ENCODE results near the gene PRKG1.
"Not testable (repeated sequence)": the region's sequence is repeated elsewhere in the genome, so short reads cannot be mapped to it uniquely, and the experiment has no call there.

The PRKG1 gene

GRCh38 chr10:52031771-52032170 is 957.5 kb downstream of the PRKG1 start:
- H4K5ac ChIP-seq (ENCODE audit: low read length): no peak overlapping the region
- no peaks in the 10 kb centered on the region for H3K79me1 ChIP-seq (ENCODE audit: low read length)
- no peak overlapping the region for H2BK5ac ChIP-seq (ENCODE audit: low read length)
- H3K27me3 ChIP-seq (ENCODE audit: insufficient read depth, low read length, poor library complexity): no peaks in the 10 kb centered on the region
- no peak overlapping the region for H4K8ac ChIP-seq (ENCODE audit: low read depth, low read length)
- H3K23ac ChIP-seq (ENCODE audit: low read length): no peak overlapping the region
- no peak for DNase-seq
- H3K4me3 ChIP-seq (ENCODE audit: low read length): no peak overlapping the region
- H3K56ac ChIP-seq (ENCODE audit: low read length): no peak overlapping the region
- H2BK15ac ChIP-seq (replicated peaks; ENCODE audit: low read depth): no peak overlapping the region
- H3K4ac ChIP-seq (ENCODE audit: low read depth, low read length): no peak overlapping the region
- H3K36me3 ChIP-seq (ENCODE audit: control insufficient read depth, insufficient read depth, low read length): no peaks in the 10 kb centered on the region
- H3K4me1 ChIP-seq (ENCODE audit: control insufficient read depth, low read depth, low read length): peaks cover 2% of the 10 kb centered on the region
- H3K4me2 ChIP-seq (ENCODE audit: low read length): no peak overlapping the region
- no peak overlapping the region for H2BK120ac ChIP-seq (ENCODE audit: low read depth, low read length)
- H3K27ac ChIP-seq (ENCODE audit: low read depth, low read length): no peak overlapping the region
- no peak overlapping the region for H3K9ac ChIP-seq (ENCODE audit: low read length)
- no peak overlapping the region for H3K18ac ChIP-seq (ENCODE audit: low read length)
- H3K79me2 ChIP-seq (ENCODE audit: control insufficient read depth, insufficient read depth, low read length): no peaks in the 10 kb centered on the region
- H2AK5ac ChIP-seq (ENCODE audit: low read length): no peak overlapping the region

GRCh38 chr10:52032681-52033629 is 958.7 kb downstream of the PRKG1 start:
- Histone ChIP-seq H2BK5ac (ENCODE audit: low read length) (no peak overlapping the region), H3K36me3 (ENCODE audit: control insufficient read depth, insufficient read depth, low read length) (no peaks in the 10 kb centered on the region), H3K79me2 (ENCODE audit: control insufficient read depth, insufficient read depth, low read length) (peaks cover 1% of the 10 kb centered on the region), H2BK15ac (replicated peaks; ENCODE audit: low read depth) (no peak overlapping the region), H4K5ac (ENCODE audit: low read length) (no peak overlapping the region), H2AK5ac (ENCODE audit: low read length) (no peak overlapping the region), H3K4me1 (ENCODE audit: control insufficient read depth, low read depth, low read length) (peaks cover 2% of the 10 kb centered on the region), H2BK120ac (ENCODE audit: low read depth, low read length) (no peak overlapping the region), H3K9ac (ENCODE audit: low read length) (no peak overlapping the region), H3K4me2 (ENCODE audit: low read length) (no peak overlapping the region), H3K27me3 (ENCODE audit: insufficient read depth, low read length, poor library complexity) (no peaks in the 10 kb centered on the region), H3K4ac (ENCODE audit: low read depth, low read length) (no peak overlapping the region), H3K23ac (ENCODE audit: low read length) (no peak overlapping the region), H4K8ac (ENCODE audit: low read depth, low read length) (no peak overlapping the region), H3K56ac (ENCODE audit: low read length) (peak overlapping the region; percentile 1), H3K27ac (ENCODE audit: low read depth, low read length) (no peak overlapping the region), H3K4me3 (ENCODE audit: low read length) (no peak overlapping the region), H3K79me1 (ENCODE audit: low read length) (no peaks in the 10 kb centered on the region), H3K18ac (ENCODE audit: low read length) (peak overlapping the region; percentile 90)
- no peak for DNase-seq
- no CpG with 5 or more reads among the region's 6 CpGs for WGBS (ENCODE audit: extremely low coverage, insufficient coverage, low lambda C conversion rate)

GRCh38 chr10:52039002-52039793 is 964.9 kb downstream of the PRKG1 start:
- H4K8ac ChIP-seq (ENCODE audit: low read depth, low read length); H3K4me2 ChIP-seq (ENCODE audit: low read length); H3K4ac ChIP-seq (ENCODE audit: low read depth, low read length); H3K79me1 ChIP-seq (ENCODE audit: low read length); H2BK5ac ChIP-seq (ENCODE audit: low read length); H2BK15ac ChIP-seq (replicated peaks; ENCODE audit: low read depth); H3K4me3 ChIP-seq (ENCODE audit: low read length); H3K23ac ChIP-seq (ENCODE audit: low read length); H4K5ac ChIP-seq (ENCODE audit: low read length); H3K4me1 ChIP-seq (ENCODE audit: control insufficient read depth, low read depth, low read length); H3K9ac ChIP-seq (ENCODE audit: low read length); H2AK5ac ChIP-seq (ENCODE audit: low read length); H3K79me2 ChIP-seq (ENCODE audit: control insufficient read depth, insufficient read depth, low read length); H3K36me3 ChIP-seq (ENCODE audit: control insufficient read depth, insufficient read depth, low read length); H3K18ac ChIP-seq (ENCODE audit: low read length); H3K27me3 ChIP-seq (ENCODE audit: insufficient read depth, low read length, poor library complexity): not testable (repeated sequence)
- DNase-seq: peak; percentile 59
- peak overlapping the region; percentile 56 for H3K56ac ChIP-seq (ENCODE audit: low read length)
- peak overlapping the region; percentile 78 for H3K27ac ChIP-seq (ENCODE audit: low read depth, low read length)
- peak overlapping the region; percentile 28 for H2BK120ac ChIP-seq (ENCODE audit: low read depth, low read length)
- WGBS (ENCODE audit: extremely low coverage, insufficient coverage, low lambda C conversion rate): no CpG with 5 or more reads among the region's 15 CpGs

- no peak overlapping the region for H4K5ac ChIP-seq (ENCODE audit: low read length)
- no peak for DNase-seq
- no peak overlapping the region for H2BK15ac ChIP-seq (replicated peaks; ENCODE audit: low read depth)
These were observed 966.2 kb downstream of the PRKG1 start for GRCh38 chr10:52040486-52040885.

GRCh38 chr10:52043811-52044210 is 969.5 kb downstream of the PRKG1 start:
- H3K27me3 ChIP-seq (ENCODE audit: insufficient read depth, low read length, poor library complexity): no peaks in the 10 kb centered on the region
- H3K4ac ChIP-seq (ENCODE audit: low read depth, low read length): no peak overlapping the region
- H2BK15ac ChIP-seq (replicated peaks; ENCODE audit: low read depth): no peak overlapping the region

More at GRCh38 chr10:52040486-52040885, 966.2 kb downstream of the PRKG1 start:
- no peaks in the 10 kb centered on the region for H3K27me3 ChIP-seq (ENCODE audit: insufficient read depth, low read length, poor library complexity)
- no CpG with 5 or more reads among the region's 2 CpGs for WGBS (ENCODE audit: extremely low coverage, insufficient coverage, low lambda C conversion rate)
- H2AK5ac ChIP-seq (ENCODE audit: low read length): no peak overlapping the region
- H4K8ac ChIP-seq (ENCODE audit: low read depth, low read length): no peak overlapping the region
- no peak overlapping the region for H3K18ac ChIP-seq (ENCODE audit: low read length)
- H3K23ac ChIP-seq (ENCODE audit: low read length): no peak overlapping the region
- peaks cover 3% of the 10 kb centered on the region for H3K4me1 ChIP-seq (ENCODE audit: control insufficient read depth, low read depth, low read length)
- H2BK120ac ChIP-seq (ENCODE audit: low read depth, low read length): no peak overlapping the region
- no peak overlapping the region for H3K9ac ChIP-seq (ENCODE audit: low read length)
- H3K4me3 ChIP-seq (ENCODE audit: low read length): no peak overlapping the region
- H3K27ac ChIP-seq (ENCODE audit: low read depth, low read length): no peak overlapping the region
- H3K36me3 ChIP-seq (ENCODE audit: control insufficient read depth, insufficient read depth, low read length): no peaks in the 10 kb centered on the region
- H3K79me1 ChIP-seq (ENCODE audit: low read length): no peaks in the 10 kb centered on the region
- H3K4me2 ChIP-seq (ENCODE audit: low read length): no peak overlapping the region
- peaks cover 8% of the 10 kb centered on the region for H3K79me2 ChIP-seq (ENCODE audit: control insufficient read depth, insufficient read depth, low read length)
- no peak overlapping the region for H3K56ac ChIP-seq (ENCODE audit: low read length)
- peak overlapping the region; percentile 4 for H3K4ac ChIP-seq (ENCODE audit: low read depth, low read length)
- no peak overlapping the region for H2BK5ac ChIP-seq (ENCODE audit: low read length)

More at GRCh38 chr10:52043811-52044210, 969.5 kb downstream of the PRKG1 start:
- DNase-seq: no peak
- Histone ChIP-seq H3K79me2 (ENCODE audit: control insufficient read depth, insufficient read depth, low read length) (peaks cover 3% of the 10 kb centered on the region), H3K4me3 (ENCODE audit: low read length) (no peak overlapping the region), H3K27ac (ENCODE audit: low read depth, low read length) (no peak overlapping the region), H2BK5ac (ENCODE audit: low read length) (no peak overlapping the region), H3K36me3 (ENCODE audit: control insufficient read depth, insufficient read depth, low read length) (no peaks in the 10 kb centered on the region), H3K9ac (ENCODE audit: low read length) (no peak overlapping the region), H3K18ac (ENCODE audit: low read length) (no peak overlapping the region), H3K23ac (ENCODE audit: low read length) (no peak overlapping the region), H3K56ac (ENCODE audit: low read length) (peak overlapping the region; percentile 17), H3K79me1 (ENCODE audit: low read length) (no peaks in the 10 kb centered on the region), H2AK5ac (ENCODE audit: low read length) (no peak overlapping the region), H4K5ac (ENCODE audit: low read length) (no peak overlapping the region), H3K4me2 (ENCODE audit: low read length) (no peak overlapping the region), H3K4me1 (ENCODE audit: control insufficient read depth, low read depth, low read length) (peaks cover 5% of the 10 kb centered on the region), H2BK120ac (ENCODE audit: low read depth, low read length) (no peak overlapping the region), H4K8ac (ENCODE audit: low read depth, low read length) (no peak overlapping the region)
